ENCODE results near the gene OSBPL6. TPM values are rescaled to one million over a fixed set of nuclear protein-coding genes. Genes with fewer than 3 reads are reported as not detected.

Gene OSBPL6
- total RNA-seq, 1 experiment from 2014 or later: 2.1 TPM

DNA sequence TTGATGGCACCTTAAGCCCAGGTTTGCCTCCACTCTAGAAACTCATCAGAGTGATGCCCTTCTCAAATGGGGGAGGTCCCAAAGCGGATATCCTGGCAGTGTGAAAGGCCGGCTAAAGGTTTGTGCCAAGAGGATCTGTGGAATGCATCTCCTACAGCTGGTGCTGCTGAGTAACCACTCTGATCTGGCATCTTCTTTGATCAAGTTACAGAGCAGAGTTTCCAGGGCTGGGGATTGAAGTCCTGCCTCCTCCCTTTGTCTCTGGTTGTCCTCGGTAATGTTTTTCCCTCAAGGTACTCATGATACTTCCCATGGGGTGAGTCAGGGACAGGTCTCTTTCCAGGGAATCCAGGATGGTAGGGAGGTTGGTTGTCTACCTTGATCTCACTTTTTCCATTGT is 232.1 kb downstream of the OSBPL6 start:
- POLR2A ChIA-PET: no interaction called here
- Histone ChIP-seq H3K27me3 (ENCODE audit: control insufficient read depth, insufficient read depth, low read length) (no peaks in the 10 kb centered on the region), H3K27ac (ENCODE audit: low read length) (no peak overlapping the region), H3K4me3 (ENCODE audit: low read depth in 2 of 2, low read length in 2 of 2) (no peak overlapping the region), H3K4me1 (ENCODE audit: control insufficient read depth, insufficient read depth, low read length) (no peaks in the 10 kb centered on the region), H3K9me3 (ENCODE audit: control insufficient read depth, insufficient read depth, low read depth, low read length) (no peaks in the 10 kb centered on the region; the same call in 1 of the 2 replicates), H3K36me3 (ENCODE audit: control insufficient read depth, insufficient read depth, low read length) (no peaks in the 10 kb centered on the region)
- CTCF ChIA-PET: no interaction called here
- BruUV-seq (replicated peaks): no TSS peak
- ATAC-seq (no peak), DNase-seq (ENCODE audit: low read depth, low spot score) (no peak)
- in situ Hi-C loops (cut with HindIII; ENCODE audit: low pct_unique_long_range_greater_than_20kb, low sequenced_read_pairs): loop anchor here (10.0 kb wide), 1 partner anchor 302 kb away; no protein-coding TSS in a partner anchor
- TF ChIP-seq, protein P1, sequence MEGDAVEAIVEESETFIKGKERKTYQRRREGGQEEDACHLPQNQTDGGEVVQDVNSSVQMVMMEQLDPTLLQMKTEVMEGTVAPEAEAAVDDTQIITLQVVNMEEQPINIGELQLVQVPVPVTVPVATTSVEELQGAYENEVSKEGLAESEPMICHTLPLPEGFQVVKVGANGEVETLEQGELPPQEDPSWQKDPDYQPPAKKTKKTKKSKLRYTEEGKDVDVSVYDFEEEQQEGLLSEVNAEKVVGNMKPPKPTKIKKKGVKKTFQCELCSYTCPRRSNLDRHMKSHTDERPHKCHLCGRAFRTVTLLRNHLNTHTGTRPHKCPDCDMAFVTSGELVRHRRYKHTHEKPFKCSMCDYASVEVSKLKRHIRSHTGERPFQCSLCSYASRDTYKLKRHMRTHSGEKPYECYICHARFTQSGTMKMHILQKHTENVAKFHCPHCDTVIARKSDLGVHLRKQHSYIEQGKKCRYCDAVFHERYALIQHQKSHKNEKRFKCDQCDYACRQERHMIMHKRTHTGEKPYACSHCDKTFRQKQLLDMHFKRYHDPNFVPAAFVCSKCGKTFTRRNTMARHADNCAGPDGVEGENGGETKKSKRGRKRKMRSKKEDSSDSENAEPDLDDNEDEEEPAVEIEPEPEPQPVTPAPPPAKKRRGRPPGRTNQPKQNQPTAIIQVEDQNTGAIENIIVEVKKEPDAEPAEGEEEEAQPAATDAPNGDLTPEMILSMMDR (IDR thresholded peaks at IDR 0.05): no peak
- TF ChIP-seq POLR2AphosphoS5 (IDR thresholded peaks at IDR 0.05; ENCODE audit: low read depth, low read length) (no peak), TCF7L2 (IDR thresholded peaks at IDR 0.05; ENCODE audit: low read depth, low read length) (no peak), SIN3A (IDR thresholded peaks at IDR 0.05; ENCODE audit: borderline replicate concordance, insufficient read depth, low read depth, low read length) (no peak)
- TF ChIP-seq, protein P2, sequence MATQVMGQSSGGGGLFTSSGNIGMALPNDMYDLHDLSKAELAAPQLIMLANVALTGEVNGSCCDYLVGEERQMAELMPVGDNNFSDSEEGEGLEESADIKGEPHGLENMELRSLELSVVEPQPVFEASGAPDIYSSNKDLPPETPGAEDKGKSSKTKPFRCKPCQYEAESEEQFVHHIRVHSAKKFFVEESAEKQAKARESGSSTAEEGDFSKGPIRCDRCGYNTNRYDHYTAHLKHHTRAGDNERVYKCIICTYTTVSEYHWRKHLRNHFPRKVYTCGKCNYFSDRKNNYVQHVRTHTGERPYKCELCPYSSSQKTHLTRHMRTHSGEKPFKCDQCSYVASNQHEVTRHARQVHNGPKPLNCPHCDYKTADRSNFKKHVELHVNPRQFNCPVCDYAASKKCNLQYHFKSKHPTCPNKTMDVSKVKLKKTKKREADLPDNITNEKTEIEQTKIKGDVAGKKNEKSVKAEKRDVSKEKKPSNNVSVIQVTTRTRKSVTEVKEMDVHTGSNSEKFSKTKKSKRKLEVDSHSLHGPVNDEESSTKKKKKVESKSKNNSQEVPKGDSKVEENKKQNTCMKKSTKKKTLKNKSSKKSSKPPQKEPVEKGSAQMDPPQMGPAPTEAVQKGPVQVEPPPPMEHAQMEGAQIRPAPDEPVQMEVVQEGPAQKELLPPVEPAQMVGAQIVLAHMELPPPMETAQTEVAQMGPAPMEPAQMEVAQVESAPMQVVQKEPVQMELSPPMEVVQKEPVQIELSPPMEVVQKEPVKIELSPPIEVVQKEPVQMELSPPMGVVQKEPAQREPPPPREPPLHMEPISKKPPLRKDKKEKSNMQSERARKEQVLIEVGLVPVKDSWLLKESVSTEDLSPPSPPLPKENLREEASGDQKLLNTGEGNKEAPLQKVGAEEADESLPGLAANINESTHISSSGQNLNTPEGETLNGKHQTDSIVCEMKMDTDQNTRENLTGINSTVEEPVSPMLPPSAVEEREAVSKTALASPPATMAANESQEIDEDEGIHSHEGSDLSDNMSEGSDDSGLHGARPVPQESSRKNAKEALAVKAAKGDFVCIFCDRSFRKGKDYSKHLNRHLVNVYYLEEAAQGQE (IDR thresholded peaks at IDR 0.05; ENCODE audit: insufficient read depth in 1 of 2, low read depth in 2 of 2, low read length in 1 of 2): no peak
- intact Hi-C loops (cut with micrococcal nuclease; ENCODE audit: unreplicated experiment): no loop called here

GRCh38 chr2:178427458-178427857 is 233.1 kb downstream of the OSBPL6 start:
- ATAC-seq (no peak), DNase-seq (ENCODE audit: low read depth, low spot score) (no peak)
- no peak overlapping the region for H3K27ac ChIP-seq (ENCODE audit: low read length)
- H3K9me3 ChIP-seq (ENCODE audit: control insufficient read depth, insufficient read depth, low read depth, low read length): no peaks in the 10 kb centered on the region; the same call in 1 of the 2 replicates
- H3K36me3 ChIP-seq (ENCODE audit: control insufficient read depth, insufficient read depth, low read length): 0 out of 2 replicates have a peak, but pooled peaks cover 4% of the 10 kb centered on the region
- CTCF ChIA-PET: no interaction called here
- no peaks in the 10 kb centered on the region for H3K27me3 ChIP-seq (ENCODE audit: control insufficient read depth, insufficient read depth, low read length)
- in situ Hi-C loops (cut with HindIII; ENCODE audit: low pct_unique_long_range_greater_than_20kb, low sequenced_read_pairs): loop anchor here (10.0 kb wide), 1 partner anchor 303 kb away; no protein-coding TSS in a partner anchor
- POLR2A ChIA-PET: no interaction called here
- H3K4me3 ChIP-seq (ENCODE audit: low read depth in 2 of 2, low read length in 2 of 2): no peak overlapping the region
- TF ChIP-seq, protein P1 (IDR thresholded peaks at IDR 0.05): no peak
- TF ChIP-seq, protein P2 (IDR thresholded peaks at IDR 0.05; ENCODE audit: insufficient read depth in 1 of 2, low read depth in 2 of 2, low read length in 1 of 2): no peak
- TF ChIP-seq TCF7L2 (IDR thresholded peaks at IDR 0.05; ENCODE audit: low read depth, low read length) (no peak), SIN3A (IDR thresholded peaks at IDR 0.05; ENCODE audit: borderline replicate concordance, insufficient read depth, low read depth, low read length) (no peak), POLR2AphosphoS5 (IDR thresholded peaks at IDR 0.05; ENCODE audit: low read depth, low read length) (no peak)
- H3K4me1 ChIP-seq (ENCODE audit: control insufficient read depth, insufficient read depth, low read length): no peaks in the 10 kb centered on the region
- intact Hi-C loops (cut with micrococcal nuclease; ENCODE audit: unreplicated experiment): no loop called here
- no TSS peak for BruUV-seq (replicated peaks)

All from Panc1 (cell line).